NCI-H82 treated with DMSO at 0.1 percent for 48 hours (cell line): Measurements from ENCODE around the gene CNPPD1.
A peak's percentile ranks its signal among the peaks of the same experiment; 100 is the strongest.

Source experiments
- DNase-seq: peaks from one replicate; lab custom pipeline; 2025; ENCODE audit not compliant: unreplicated experiment; lab: John Stamatoyannopoulos, UW

CNPPD1 gene

GRCh38 chr2:219176818-219177551 lies at the start of gene CNPPD1:
TSS of gene CNPPD1 (minus strand) at chr2:219176925. CDS start at chr2:219176828, 97 bp downstream.
- peak; percentile 57 for DNase-seq

GRCh38 chr2:219225350-219225749 lies 48.6 kb upstream of the CNPPD1 start:
- no peak for DNase-seq

- DNase-seq, result no peak
Observed at GRCh38 chr2:219223831-219224610, 47.3 kb upstream of the CNPPD1 start.

- DNase-seq, result no peak
Observed at GRCh38 chr2:219221957-219222518, 45.3 kb upstream of the CNPPD1 start.

- no peak for DNase-seq
Observed at GRCh38 chr2:219220652-219221402, 44.1 kb upstream of the CNPPD1 start.

- DNase-seq, result no peak
Observed at GRCh38 chr2:219219784-219220532, 43.2 kb upstream of the CNPPD1 start.

GRCh38 chr2:219218732-219219701 lies 42.3 kb upstream of the CNPPD1 start, which contains the start of gene ABCB6:
TSS of gene ABCB6 (minus strand) at chr2:219218958. CDS start at chr2:219218673, 285 bp downstream.
- peak; percentile 85 for DNase-seq

- DNase-seq, result no peak
Observed at GRCh38 chr2:219218217-219218731, 41.5 kb upstream of the CNPPD1 start.

GRCh38 chr2:219216535-219216915 lies 39.8 kb upstream of the CNPPD1 start:
- no peak for DNase-seq

GRCh38 chr2:219215871-219216534 lies 39.3 kb upstream of the CNPPD1 start:
- no peak for DNase-seq

- no peak for DNase-seq
Observed at GRCh38 chr2:219214786-219215185, 38.1 kb upstream of the CNPPD1 start.

GRCh38 chr2:219214141-219214540 lies 37.4 kb upstream of the CNPPD1 start:
- no peak for DNase-seq

GRCh38 chr2:219213486-219214071 lies 36.9 kb upstream of the CNPPD1 start:
- no peak for DNase-seq

GRCh38 chr2:219213026-219213415 lies 36.3 kb upstream of the CNPPD1 start:
- no peak for DNase-seq

GRCh38 chr2:219210886-219211362 lies 34.2 kb upstream of the CNPPD1 start:
- no peak for DNase-seq

- no peak for DNase-seq
Observed at GRCh38 chr2:219210196-219210885, 33.6 kb upstream of the CNPPD1 start.
